ENCODE measurements around the gene SPECC1L.

GRCh38 chr22:24230911-24231656 lies 39.5 kb upstream of the SPECC1L start:
- peak; percentile 54 for TF ChIP-seq CTCF (IDR thresholded peaks at IDR 0.05; ENCODE audit: borderline replicate concordance, extremely low read depth, low read length, poor library complexity, severe bottlenecking)
- TF ChIP-seq EZH2 (IDR thresholded peaks at IDR 0.05; ENCODE audit: borderline replicate concordance, low read depth, low read length, severe bottlenecking): no peak
